ENCODE data around the gene STXBP3. TPM values are rescaled to one million over a fixed set of nuclear protein-coding genes. Genes with fewer than 3 reads are reported as not detected.

The STXBP3 gene
- polyA plus RNA-seq, 2 donors, result 26.1 to 37.5 TPM

DNA sequence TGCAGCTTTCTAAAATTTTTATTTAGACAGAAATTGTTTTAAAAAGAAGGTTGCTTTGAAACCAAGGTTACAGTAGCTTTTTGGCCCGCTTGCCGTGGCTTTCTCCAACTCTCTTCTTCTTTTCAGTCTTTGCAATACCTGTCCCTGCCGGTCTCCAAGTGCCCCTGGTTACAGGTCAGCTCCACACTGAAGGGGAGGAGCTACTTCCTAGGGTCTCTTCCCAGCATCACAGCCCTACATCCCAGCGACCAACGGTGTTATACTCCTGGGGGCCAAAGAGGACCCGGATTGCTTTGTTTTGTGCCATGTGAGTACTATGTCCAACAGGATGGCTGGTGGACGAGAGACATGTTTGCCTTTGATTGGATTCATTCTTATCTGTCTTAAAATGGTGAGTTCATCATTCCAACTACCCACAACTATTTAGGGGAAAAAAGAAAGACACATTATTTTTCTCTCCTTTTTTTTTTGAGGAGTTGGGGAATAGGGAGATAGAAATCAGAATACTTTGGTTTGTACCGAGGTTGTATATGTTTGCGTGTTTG lies 33.8 kb upstream of the STXBP3 start, which contains the start of gene FNDC7:
Gene FNDC7 (plus strand): TSS at position 303 of the 545 bp plus-strand sequence. CDS start 26 bp downstream, at position 329.
- Histone ChIP-seq H3K27me3 (ENCODE audit: control insufficient read depth in 1 of 2, insufficient read depth in 2 of 2, low read length in 2 of 2) (no peaks in the 10 kb centered on the region), H3K27ac (ENCODE audit: low read depth in 2 of 2, low read length in 1 of 2) (no peak within 1 kb of the TSS), H3K9me3 (ENCODE audit: control insufficient read depth in 2 of 2, insufficient read depth in 1 of 2, low read depth in 1 of 2, low read length in 1 of 2) (no peaks in the 10 kb centered on the region), H3K4me3 (ENCODE audit: low read depth in 1 of 2, low read length in 2 of 2) (no peak within 1 kb of the TSS), H3K4me1 (ENCODE audit: control insufficient read depth in 2 of 2, insufficient read depth in 2 of 2, low read length in 1 of 2) (peaks cover 0 to under 1% of the 10 kb centered on the region in 2 donors), H3K36me3 (ENCODE audit: control insufficient read depth in 2 of 2, insufficient read depth in 2 of 2, low read length in 1 of 2) (no peaks in the 10 kb centered on the region)
- WGBS, 2 donors, result 51% methylated on average over 9 of the region's 9 CpGs

DNA sequence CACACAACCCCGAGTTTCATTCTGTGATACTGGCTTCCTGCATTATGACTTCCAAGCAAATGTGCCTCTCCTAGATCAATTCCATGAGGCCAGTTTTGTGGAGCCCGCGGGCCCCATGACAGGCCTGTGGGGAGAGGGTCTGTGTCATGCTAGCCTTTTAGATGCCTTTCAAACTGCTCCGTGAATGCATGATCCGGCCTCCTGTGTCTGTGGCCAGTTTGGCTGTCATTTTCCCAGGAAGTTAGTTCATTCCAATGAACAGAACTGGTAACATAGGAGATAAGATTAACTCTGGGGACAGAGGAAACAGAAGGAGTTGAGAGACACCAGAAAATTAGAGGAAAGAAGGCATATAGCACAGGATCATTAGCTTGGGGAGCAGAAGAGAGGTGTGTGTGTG lies 30.5 kb upstream of the STXBP3 start:
- Histone ChIP-seq H3K36me3 (ENCODE audit: control insufficient read depth in 2 of 2, insufficient read depth in 2 of 2, low read length in 1 of 2) (no peaks in the 10 kb centered on the region), H3K4me1 (ENCODE audit: control insufficient read depth in 2 of 2, insufficient read depth in 2 of 2, low read length in 1 of 2) (peaks cover 1 to 2% of the 10 kb centered on the region in 2 donors), H3K27me3 (ENCODE audit: control insufficient read depth in 1 of 2, insufficient read depth in 2 of 2, low read length in 2 of 2) (no peaks in the 10 kb centered on the region), H3K9me3 (ENCODE audit: control insufficient read depth in 2 of 2, insufficient read depth in 1 of 2, low read depth in 1 of 2, low read length in 1 of 2) (no peaks in the 10 kb centered on the region), H3K4me3 (ENCODE audit: low read depth in 1 of 2, low read length in 2 of 2) (no peak overlapping the region), H3K27ac (ENCODE audit: low read depth in 2 of 2, low read length in 1 of 2) (no peak overlapping the region)
- 86 to 91% methylated on average over 5 of the region's 5 CpGs for WGBS, 2 donors

DNA sequence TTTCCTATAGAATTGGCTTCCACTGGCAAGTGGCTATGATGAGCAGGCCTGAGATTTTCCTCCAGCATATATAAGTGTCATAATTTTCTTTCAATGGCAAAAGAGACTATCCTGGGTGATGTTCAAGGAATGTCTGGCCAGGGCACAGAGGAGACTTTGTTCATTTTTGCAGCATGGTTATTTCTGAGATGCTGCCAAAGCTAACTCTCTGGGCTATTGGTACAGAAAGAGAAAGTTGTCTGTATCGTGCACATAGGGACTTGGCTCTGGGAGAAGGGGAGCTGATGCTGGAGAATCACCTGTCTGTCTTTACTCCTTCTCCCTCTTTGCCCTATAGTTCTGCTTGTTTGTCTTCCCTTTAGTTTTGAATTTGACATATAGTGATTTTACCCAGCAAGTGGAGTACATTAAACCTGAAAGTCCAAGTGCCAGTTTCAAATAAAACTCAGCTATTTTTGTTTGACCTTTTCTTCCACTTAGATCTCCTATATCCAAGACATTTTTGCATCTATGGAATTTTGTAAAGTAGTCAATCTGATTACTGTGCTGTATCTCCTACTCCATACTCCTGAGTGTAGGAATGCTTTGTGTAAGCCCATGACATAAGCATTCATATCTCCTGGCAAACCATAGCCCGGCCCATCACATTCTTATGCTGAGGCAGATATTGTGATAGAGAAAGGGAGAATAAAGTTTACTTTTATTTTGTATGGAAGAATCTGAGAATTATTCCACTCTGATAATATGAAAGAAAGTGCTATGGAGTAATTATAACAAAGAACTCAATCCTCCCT lies 29.8 kb upstream of the STXBP3 start:
- no peaks in the 10 kb centered on the region for H3K9me3 ChIP-seq (ENCODE audit: control insufficient read depth in 2 of 2, insufficient read depth in 1 of 2, low read depth in 1 of 2, low read length in 1 of 2)
- no peak overlapping the region for H3K27ac ChIP-seq (ENCODE audit: low read depth in 2 of 2, low read length in 1 of 2)
- 83% methylated on average over 2 of the region's 2 CpGs for WGBS, 2 donors
- peaks cover 1 to 2% of the 10 kb centered on the region in 2 donors for H3K4me1 ChIP-seq (ENCODE audit: control insufficient read depth in 2 of 2, insufficient read depth in 2 of 2, low read length in 1 of 2)
- no peak overlapping the region for H3K4me3 ChIP-seq (ENCODE audit: low read depth in 1 of 2, low read length in 2 of 2)
- no peaks in the 10 kb centered on the region for H3K36me3 ChIP-seq (ENCODE audit: control insufficient read depth in 2 of 2, insufficient read depth in 2 of 2, low read length in 1 of 2)
- H3K27me3 ChIP-seq (ENCODE audit: control insufficient read depth in 1 of 2, insufficient read depth in 2 of 2, low read length in 2 of 2), result no peaks in the 10 kb centered on the region

DNA sequence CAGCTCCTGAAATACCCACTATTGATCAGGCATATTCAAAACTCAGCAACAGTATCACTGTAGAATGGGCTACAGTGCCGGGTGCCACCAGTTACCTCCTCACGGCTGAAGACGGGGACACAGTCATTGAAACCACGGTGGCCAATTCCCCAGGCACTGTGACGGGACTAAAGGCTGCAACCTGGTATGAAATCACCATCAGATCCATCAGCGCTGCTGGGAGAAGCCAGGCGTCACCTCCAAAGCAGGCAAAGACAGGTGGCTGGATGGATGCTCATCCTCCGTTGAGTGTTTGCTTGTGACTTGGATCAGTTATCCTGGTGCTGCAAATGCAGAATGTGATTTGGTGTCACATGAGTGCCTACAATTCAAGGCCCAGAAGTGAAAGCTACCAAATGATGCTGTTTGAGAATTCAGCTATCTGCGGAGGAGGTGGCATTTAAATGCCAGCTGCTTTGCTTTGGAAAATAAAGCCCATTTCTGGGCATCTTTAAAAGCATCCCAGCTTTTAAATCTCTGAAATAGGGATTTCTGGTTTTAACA lies 28.6 kb upstream of the STXBP3 start:
- H3K4me1 ChIP-seq (ENCODE audit: control insufficient read depth in 2 of 2, insufficient read depth in 2 of 2, low read length in 1 of 2), result peaks cover 1 to 2% of the 10 kb centered on the region in 2 donors
- 91% methylated on average over 9 of the region's 9 CpGs for WGBS, 2 donors
- H3K27me3 ChIP-seq (ENCODE audit: control insufficient read depth in 1 of 2, insufficient read depth in 2 of 2, low read length in 2 of 2), result no peaks in the 10 kb centered on the region

DNA sequence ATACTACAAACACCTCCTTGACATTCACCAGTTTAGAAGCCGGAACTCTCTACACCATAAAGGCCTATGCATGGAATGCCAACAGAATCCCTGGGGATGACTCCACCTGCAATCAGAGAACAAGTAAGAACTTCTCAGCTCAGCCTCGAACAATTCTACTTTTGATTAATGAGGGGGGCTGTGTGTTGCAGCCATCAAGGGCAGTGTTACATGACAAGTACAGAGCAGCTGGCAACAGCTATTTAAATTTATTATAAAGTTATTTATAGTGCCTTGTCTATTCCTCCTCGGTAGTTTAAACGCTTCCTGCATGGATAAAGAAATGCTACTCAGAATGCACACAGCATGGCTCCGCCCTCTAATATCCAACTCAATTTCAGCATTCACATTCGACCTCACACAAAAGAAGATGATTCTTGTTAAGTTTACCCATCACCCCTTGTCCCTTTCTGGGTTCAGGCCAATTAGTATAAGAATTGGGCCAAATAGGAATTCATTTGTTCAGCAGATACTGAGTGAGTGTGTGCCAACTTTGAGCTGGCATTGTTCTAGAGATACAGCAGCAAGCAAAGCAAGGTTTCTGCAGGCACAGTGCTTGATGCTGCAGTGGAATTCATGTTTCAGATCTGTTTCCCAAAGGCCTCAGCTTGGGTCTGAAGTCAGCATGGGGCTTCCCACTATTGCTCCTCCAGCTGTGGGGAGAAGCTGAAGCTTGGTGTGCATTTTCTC lies 27.4 kb upstream of the STXBP3 start:
- Histone ChIP-seq H3K36me3 (ENCODE audit: control insufficient read depth in 2 of 2, insufficient read depth in 2 of 2, low read length in 1 of 2) (no peaks in the 10 kb centered on the region), H3K9me3 (ENCODE audit: control insufficient read depth in 2 of 2, insufficient read depth in 1 of 2, low read depth in 1 of 2, low read length in 1 of 2) (no peaks in the 10 kb centered on the region), H3K27ac (ENCODE audit: low read depth in 2 of 2, low read length in 1 of 2) (no peak overlapping the region), H3K4me1 (ENCODE audit: control insufficient read depth in 2 of 2, insufficient read depth in 2 of 2, low read length in 1 of 2) (peaks cover 1 to 2% of the 10 kb centered on the region in 2 donors), H3K4me3 (ENCODE audit: low read depth in 1 of 2, low read length in 2 of 2) (no peak overlapping the region), H3K27me3 (ENCODE audit: control insufficient read depth in 1 of 2, insufficient read depth in 2 of 2, low read length in 2 of 2) (no peaks in the 10 kb centered on the region)
- 53 to 60% methylated on average over 6 of the region's 6 CpGs for WGBS, 2 donors

More for the DNA sequence above, 28.6 kb upstream of the STXBP3 start:
- H3K36me3 ChIP-seq (ENCODE audit: control insufficient read depth in 2 of 2, insufficient read depth in 2 of 2, low read length in 1 of 2), result no peaks in the 10 kb centered on the region
- H3K9me3 ChIP-seq (ENCODE audit: control insufficient read depth in 2 of 2, insufficient read depth in 1 of 2, low read depth in 1 of 2, low read length in 1 of 2), result no peaks in the 10 kb centered on the region
- no peak overlapping the region for H3K27ac ChIP-seq (ENCODE audit: low read depth in 2 of 2, low read length in 1 of 2)
- no peak overlapping the region for H3K4me3 ChIP-seq (ENCODE audit: low read depth in 1 of 2, low read length in 2 of 2)

DNA sequence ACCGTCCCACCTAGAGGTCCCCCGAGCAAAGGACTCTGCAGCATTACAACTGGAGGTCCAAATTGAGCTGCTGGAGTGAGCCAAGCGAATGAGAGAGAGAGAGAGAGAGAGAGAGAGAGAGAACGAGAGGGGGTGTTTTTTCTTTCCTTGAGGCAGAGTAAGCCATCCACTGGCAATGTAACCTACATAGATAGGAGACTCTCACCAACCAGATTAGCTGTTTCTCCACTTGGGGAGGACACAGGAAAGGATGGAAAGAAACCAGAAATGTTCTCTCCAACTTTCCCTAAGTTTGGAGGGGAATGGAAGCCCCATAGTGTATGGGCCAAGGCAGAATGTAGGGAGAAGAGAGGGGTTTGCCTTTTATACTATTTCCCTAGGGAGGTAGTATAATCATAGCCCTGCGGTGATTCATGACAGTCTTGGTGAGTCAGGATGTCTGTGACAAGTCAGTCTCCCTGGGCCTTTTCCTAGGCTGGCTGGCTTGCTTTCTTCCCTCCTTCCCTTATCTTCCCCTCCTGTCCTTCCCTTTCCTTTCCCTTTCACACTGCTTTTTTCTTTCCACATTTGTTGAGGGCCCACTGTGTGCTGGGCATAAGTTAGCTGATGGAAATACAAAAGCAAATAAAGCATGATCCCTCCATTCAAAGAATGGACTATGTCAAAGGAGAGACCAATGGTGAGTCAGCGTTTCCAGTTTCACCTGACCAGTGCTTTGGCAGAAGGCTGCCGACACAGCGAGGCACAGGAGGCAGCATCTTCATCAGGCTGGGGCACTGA lies 26.6 kb upstream of the STXBP3 start:
- H3K27ac ChIP-seq (ENCODE audit: low read depth in 2 of 2, low read length in 1 of 2), result no peak overlapping the region
- H3K27me3 ChIP-seq (ENCODE audit: control insufficient read depth in 1 of 2, insufficient read depth in 2 of 2, low read length in 2 of 2), result no peaks in the 10 kb centered on the region
- peaks cover 1 to 2% of the 10 kb centered on the region in 2 donors for H3K4me1 ChIP-seq (ENCODE audit: control insufficient read depth in 2 of 2, insufficient read depth in 2 of 2, low read length in 1 of 2)
- no peaks in the 10 kb centered on the region for H3K36me3 ChIP-seq (ENCODE audit: control insufficient read depth in 2 of 2, insufficient read depth in 2 of 2, low read length in 1 of 2)
- 71 to 80% methylated on average over 8 of the region's 8 CpGs for WGBS, 2 donors
- no peaks in the 10 kb centered on the region for H3K9me3 ChIP-seq (ENCODE audit: control insufficient read depth in 2 of 2, insufficient read depth in 1 of 2, low read depth in 1 of 2, low read length in 1 of 2)
- no peak overlapping the region for H3K4me3 ChIP-seq (ENCODE audit: low read depth in 1 of 2, low read length in 2 of 2)

DNA sequence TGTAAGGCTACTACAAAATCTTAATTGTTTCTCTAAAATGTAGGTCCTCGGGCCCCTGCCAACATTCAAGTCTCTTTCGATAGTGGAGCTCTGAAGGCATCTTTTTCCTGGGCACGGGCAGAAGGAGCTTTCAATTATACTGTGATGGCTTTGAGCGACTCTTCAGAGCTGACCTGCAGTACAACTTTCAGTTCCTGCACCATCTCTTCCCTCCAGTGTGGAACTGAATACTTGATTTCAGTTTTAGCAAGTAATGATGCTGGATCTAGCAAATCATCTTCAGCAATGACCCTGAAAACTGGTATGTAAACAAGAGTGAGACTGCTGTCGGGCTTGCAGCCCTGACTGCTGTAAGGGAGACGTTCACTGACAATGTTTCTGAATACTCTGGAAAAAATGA lies 24.2 kb upstream of the STXBP3 start:
- WGBS, 2 donors, result 66 to 67% methylated on average over 6 of the region's 6 CpGs
- Histone ChIP-seq H3K9me3 (ENCODE audit: control insufficient read depth in 2 of 2, insufficient read depth in 1 of 2, low read depth in 1 of 2, low read length in 1 of 2) (no peaks in the 10 kb centered on the region), H3K36me3 (ENCODE audit: control insufficient read depth in 2 of 2, insufficient read depth in 2 of 2, low read length in 1 of 2) (no peaks in the 10 kb centered on the region), H3K4me3 (ENCODE audit: low read depth in 1 of 2, low read length in 2 of 2) (no peak overlapping the region), H3K27me3 (ENCODE audit: control insufficient read depth in 1 of 2, insufficient read depth in 2 of 2, low read length in 2 of 2) (no peaks in the 10 kb centered on the region), H3K4me1 (ENCODE audit: control insufficient read depth in 2 of 2, insufficient read depth in 2 of 2, low read length in 1 of 2) (peaks cover 1 to 2% of the 10 kb centered on the region in 2 donors), H3K27ac (ENCODE audit: low read depth in 2 of 2, low read length in 1 of 2) (no peak overlapping the region)

DNA sequence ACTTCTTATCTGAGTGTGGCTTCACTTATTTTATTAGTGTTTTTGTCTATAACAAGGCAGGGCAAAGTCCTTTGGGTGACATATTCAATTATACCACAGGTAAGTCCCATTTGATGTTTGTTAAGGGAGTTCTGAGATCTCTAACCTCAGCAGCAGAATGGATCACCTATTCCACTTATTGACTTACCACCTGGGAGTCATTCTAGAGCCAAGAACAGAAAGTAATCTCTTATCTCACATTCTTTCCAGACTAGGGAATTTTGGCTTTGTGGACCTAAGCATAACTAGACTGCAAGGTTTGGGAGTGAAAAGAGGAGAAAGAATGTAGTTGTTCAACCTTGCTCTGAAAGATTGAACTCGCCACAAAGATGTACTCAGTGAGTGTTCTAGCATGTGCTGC lies 20.6 kb upstream of the STXBP3 start:
- Histone ChIP-seq H3K27me3 (ENCODE audit: control insufficient read depth in 1 of 2, insufficient read depth in 2 of 2, low read length in 2 of 2) (no peaks in the 10 kb centered on the region), H3K9me3 (ENCODE audit: control insufficient read depth in 2 of 2, insufficient read depth in 1 of 2, low read depth in 1 of 2, low read length in 1 of 2) (no peaks in the 10 kb centered on the region), H3K27ac (ENCODE audit: low read depth in 2 of 2, low read length in 1 of 2) (no peak overlapping the region), H3K4me1 (ENCODE audit: control insufficient read depth in 2 of 2, insufficient read depth in 2 of 2, low read length in 1 of 2) (no peaks in the 10 kb centered on the region), H3K4me3 (ENCODE audit: low read depth in 1 of 2, low read length in 2 of 2) (no peak overlapping the region), H3K36me3 (ENCODE audit: control insufficient read depth in 2 of 2, insufficient read depth in 2 of 2, low read length in 1 of 2) (no peaks in the 10 kb centered on the region)
- WGBS, 2 donors, result 75 to 84% methylated on average over 1 of the region's 1 CpG

DNA sequence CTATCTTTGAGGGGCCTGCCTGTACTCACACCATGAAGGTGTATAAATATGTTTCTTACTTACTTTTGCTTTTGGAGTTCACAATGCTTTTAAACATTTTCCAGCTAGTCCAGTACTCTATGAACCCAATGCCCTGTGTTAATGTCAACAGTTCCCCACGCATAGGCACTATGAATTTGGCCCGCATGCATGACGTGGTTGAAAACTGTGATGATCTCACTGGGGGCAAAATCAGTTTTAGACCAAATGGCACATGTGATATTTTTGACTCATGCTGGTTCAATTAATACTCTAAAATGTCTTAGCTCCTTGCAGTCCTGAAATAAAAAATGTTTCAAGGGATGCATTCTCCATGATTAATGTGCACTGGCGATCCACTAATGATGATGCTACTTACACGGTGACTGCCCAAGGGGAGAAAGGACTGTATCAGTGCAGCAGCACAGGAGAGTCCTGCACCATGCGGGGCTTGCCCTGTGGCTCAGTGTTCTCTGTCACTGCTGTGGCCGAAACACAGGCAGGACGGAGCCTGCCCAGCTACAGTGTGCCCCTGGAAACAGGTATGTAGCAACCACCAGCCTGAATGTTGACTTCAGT lies 18.0 kb upstream of the STXBP3 start:
- no peaks in the 10 kb centered on the region for H3K36me3 ChIP-seq (ENCODE audit: control insufficient read depth in 2 of 2, insufficient read depth in 2 of 2, low read length in 1 of 2)
- 87 to 90% methylated on average over 8 of the region's 8 CpGs for WGBS, 2 donors
- H3K27ac ChIP-seq (ENCODE audit: low read depth in 2 of 2, low read length in 1 of 2), result no peak overlapping the region
- no peaks in the 10 kb centered on the region for H3K27me3 ChIP-seq (ENCODE audit: control insufficient read depth in 1 of 2, insufficient read depth in 2 of 2, low read length in 2 of 2)
- no peak overlapping the region for H3K4me3 ChIP-seq (ENCODE audit: low read depth in 1 of 2, low read length in 2 of 2)
- H3K4me1 ChIP-seq (ENCODE audit: control insufficient read depth in 2 of 2, insufficient read depth in 2 of 2, low read length in 1 of 2), result no peaks in the 10 kb centered on the region
- H3K9me3 ChIP-seq (ENCODE audit: control insufficient read depth in 2 of 2, insufficient read depth in 1 of 2, low read depth in 1 of 2, low read length in 1 of 2), result no peaks in the 10 kb centered on the region

All from esophagus (tissue), 2 donors.